HT1080 (cell line): ENCODE data around the gene MSX2. TPM values are rescaled to one million over a fixed set of nuclear protein-coding genes. Genes with fewer than 3 reads are reported as not detected.

ENCODE experiments used
- DNase-seq: peaks from one replicate; pipeline ENCODE4 v3.0.0-alpha.2; 2015; ENCODE audit warnings: low read depth
- small RNA-seq: library from RNA; depleted of rRNA; stranded (forward); fragments of <200 nt; gene quantifications from one replicate; pipeline ENCODE3, GENCODE V24; 2014
- total RNA-seq: library from RNA; depleted of rRNA; stranded (reverse); fragments of >200 nt; shearing (Covaris generic); gene quantifications from 2 replicates; pipeline ENCODE4 v1.2.3, GENCODE V29; 2014

The MSX2 gene
- total RNA-seq, 1 experiment from 2014 or later = 0.64 TPM

- no peak for DNase-seq
Observed at GRCh38 chr5:174773371-174773770, 49.0 kb downstream of the MSX2 start.

- no peak for DNase-seq
Observed at GRCh38 chr5:174775081-174775480, 50.7 kb downstream of the MSX2 start.

DNA sequence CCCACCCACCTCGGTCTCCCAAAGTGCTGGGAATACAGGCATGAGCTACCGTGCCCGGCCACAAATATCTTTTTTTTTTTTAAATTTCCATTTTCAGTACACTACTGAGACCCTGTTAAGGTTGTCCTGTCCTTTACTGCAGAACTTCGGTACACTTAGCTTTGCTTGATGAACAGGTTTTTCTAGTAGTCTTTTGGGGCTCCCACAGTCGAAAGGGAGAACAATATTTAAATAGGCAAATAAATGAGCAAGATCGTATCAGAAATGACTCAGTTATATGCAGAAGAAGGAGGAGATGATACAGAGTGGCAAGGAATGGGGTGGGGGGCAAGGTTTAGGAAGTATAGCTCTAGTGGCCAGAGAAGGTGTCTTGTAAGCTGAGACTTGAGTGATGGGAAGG is 52.7 kb downstream of the MSX2 start:
- no peak for DNase-seq

GRCh38 chr5:174777583-174777982 is 53.2 kb downstream of the MSX2 start:
- DNase-seq = no peak

Small RNA genes within 50 kb of the gene (small RNA-seq; reads per million reads assigned to genes)
- gene MIR4634 = not detected
